DND-41 (cell line): ENCODE data around the gene PNMA1.

ENCODE experiments used
- ATAC-seq: fragments of 200-7000 bp; cut with Tn5 transposase; 3 replicates; pipeline ENCODE4 v1.9.1; 2021; ENCODE audit warnings: low read depth; ENCODE audit not compliant: insufficient read depth
- DNase-seq: peaks from one replicate; pipeline ENCODE4 v3.0.0-alpha.2; 2020
- H2AFZ ChIP-seq: 2 replicates; pipeline ENCODE4 v1.6.0; 2012; ENCODE audit warnings: low read depth, low read length
- H3K27ac ChIP-seq: 2 replicates; pipeline ENCODE4 v1.5.1; 2012; ENCODE audit warnings: low read length, inconsistent platforms
- H3K27me3 ChIP-seq: fragments of 200-600 bp; sonication (generic); 2 replicates; pipeline ENCODE4 v1.6.0; 2012; ENCODE audit warnings: low read length, mild to moderate bottlenecking, inconsistent platforms; ENCODE audit not compliant: insufficient read depth, poor library complexity
- H3K36me3 ChIP-seq: 2 replicates; pipeline ENCODE4 v1.5.1; 2012; ENCODE audit warnings: low read length, inconsistent platforms; ENCODE audit not compliant: insufficient read depth
- H3K4me1 ChIP-seq: 2 replicates; pipeline ENCODE4 v1.5.1; 2012; ENCODE audit warnings: mild to moderate bottlenecking, low read length; ENCODE audit not compliant: insufficient read depth
- H3K4me2 ChIP-seq: 2 replicates; pipeline ENCODE4 v1.6.0; 2012; ENCODE audit warnings: mild to moderate bottlenecking, moderate library complexity, low read length, inconsistent platforms; ENCODE audit not compliant: insufficient read depth
- H3K4me3 ChIP-seq, 2 experiments: fragments of 200-600 bp in 1 of 2; shearing (Covaris generic) in 1 of 2; 2 replicates each; pipeline ENCODE4 v1.5.1; 2012 to 2016; ENCODE audit warnings: inconsistent platforms in 2 of 2, low read length in 2 of 2, mild to moderate bottlenecking in 2 of 2, low read depth in 1 of 2, moderate library complexity in 1 of 2
- H3K79me2 ChIP-seq: 2 replicates; pipeline ENCODE4 v1.6.0; 2012; ENCODE audit warnings: low read length, inconsistent platforms; ENCODE audit not compliant: insufficient read depth
- H3K9ac ChIP-seq: 2 replicates; pipeline ENCODE4 v1.6.0; 2012; ENCODE audit warnings: low read depth, mild to moderate bottlenecking, inconsistent platforms, low read length, moderate library complexity
- H3K9me3 ChIP-seq: 2 replicates; pipeline ENCODE4 v1.5.1; 2012; ENCODE audit warnings: low read length, moderate library complexity, mild to moderate bottlenecking, inconsistent platforms; ENCODE audit not compliant: insufficient read depth, severe bottlenecking
- H4K20me1 ChIP-seq: 2 replicates; pipeline ENCODE4 v1.6.0; 2012; ENCODE audit warnings: low read length; ENCODE audit not compliant: insufficient read depth
- CTCF ChIP-seq: IDR thresholded peaks from 2 replicates; pipeline ENCODE4 v1.5.1; 2012; ENCODE audit warnings: borderline replicate concordance, low read length, moderate library complexity, mild to moderate bottlenecking; ENCODE audit not compliant: poor library complexity, severe bottlenecking; ENCODE audit errors: extremely low read depth
- EZH2 ChIP-seq: IDR thresholded peaks from 3 replicates; pipeline ENCODE4 v1.6.1; 2012; ENCODE audit warnings: borderline replicate concordance, low read depth, mild to moderate bottlenecking, moderate library complexity, low read length, inconsistent platforms; ENCODE audit not compliant: severe bottlenecking

PNMA1 gene

GRCh38 chr14:73741386-73741875 lies 27.2 kb upstream of the PNMA1 start:
- Histone ChIP-seq H3K4me2 (peak overlapping the region; percentile 75), H4K20me1 (peaks cover 58% of the 10 kb centered on the region), H3K4me3 (peak overlapping the region in 1 of 2 experiments; percentile 52; a peak in 2 of 4 replicates), H3K9ac (peak overlapping the region; percentile 61), H3K27me3 (no peaks in the 10 kb centered on the region), H2AFZ (peak overlapping the region; percentile 75), H3K79me2 (peaks cover 78% of the 10 kb centered on the region), H3K9me3 (no peaks in the 10 kb centered on the region), H3K4me1 (peaks cover 60% of the 10 kb centered on the region), H3K27ac (peak overlapping the region; percentile 94), H3K36me3 (peaks cover 40% of the 10 kb centered on the region)
- no peak for TF ChIP-seq EZH2
- peak; percentile 25 for TF ChIP-seq CTCF
- peak; percentile 83 for ATAC-seq
- DNase-seq: peak; percentile 92

GRCh38 chr14:73740618-73741326 lies 26.6 kb upstream of the PNMA1 start:
- H2AFZ ChIP-seq: peak overlapping the region; percentile 75; the same call in 1 of the 2 replicates
- H3K9me3 ChIP-seq: no peaks in the 10 kb centered on the region
- H3K36me3 ChIP-seq: peaks cover 40% of the 10 kb centered on the region
- DNase-seq: no peak
- peak overlapping the region in 1 of 2 experiments; percentile 52; a peak in 2 of 4 replicates for H3K4me3 ChIP-seq
- no peak for TF ChIP-seq EZH2
- TF ChIP-seq CTCF: no peak
- peaks cover 71% of the 10 kb centered on the region for H3K79me2 ChIP-seq
- ATAC-seq: no peak
- H3K27ac ChIP-seq: peak overlapping the region; percentile 94
- H3K9ac ChIP-seq: peak overlapping the region; percentile 61
- H4K20me1 ChIP-seq: peaks cover 53% of the 10 kb centered on the region
- H3K4me1 ChIP-seq: peaks cover 53% of the 10 kb centered on the region
- H3K27me3 ChIP-seq: no peaks in the 10 kb centered on the region
- peak overlapping the region; percentile 75 for H3K4me2 ChIP-seq

- ATAC-seq: no peak
- H3K9me3 ChIP-seq: no peaks in the 10 kb centered on the region
- peak overlapping the region; percentile 94 for H3K27ac ChIP-seq
- peaks cover 64% of the 10 kb centered on the region for H3K79me2 ChIP-seq
- H4K20me1 ChIP-seq: peaks cover 46% of the 10 kb centered on the region
- H3K36me3 ChIP-seq: peaks cover 47% of the 10 kb centered on the region
- no peak overlapping the region for H3K4me2 ChIP-seq
- TF ChIP-seq CTCF: no peak
- no peak for TF ChIP-seq EZH2
- peaks cover 46% of the 10 kb centered on the region for H3K4me1 ChIP-seq
- H3K9ac ChIP-seq: peak overlapping the region; percentile 61; the same call in 1 of the 2 replicates
- no peaks in the 10 kb centered on the region for H3K27me3 ChIP-seq
- no peak overlapping the region for H3K4me3 ChIP-seq
- H2AFZ ChIP-seq: no peak overlapping the region
- no peak for DNase-seq
Observed at GRCh38 chr14:73739899-73740617, 25.9 kb upstream of the PNMA1 start.
